Measurements from ENCODE around the gene USP33. TPM values are rescaled to one million over a fixed set of nuclear protein-coding genes. Genes with fewer than 3 reads are reported as not detected.

Gene USP33
- total and polyA plus RNA-seq, 9 of the 15 experiments (the other 6 are each of a cell fraction or from before 2014, with no cell fraction given) = 22.4 to 83.5 (median 44.7) TPM

- no TSS peak for BruUV-seq (replicated peaks)
- Histone ChIP-seq H3K9ac (ENCODE audit: insufficient read depth in 1 of 2, low read depth in 2 of 2, low read length in 2 of 2) (no peak overlapping the region), H3K27me3 (ENCODE audit: control insufficient read depth in 2 of 2, insufficient read depth in 2 of 2, low read length in 2 of 2) (no peaks in the 10 kb centered on the region), H3K9me1 (ENCODE audit: control insufficient read depth, insufficient read depth, low read length) (no peaks in the 10 kb centered on the region), H3K36me3 (ENCODE audit: control insufficient read depth, insufficient read depth, low read length) (no peaks in the 10 kb centered on the region; the same call in 2 of the 3 replicates), H3K27ac (ENCODE audit: extremely low read depth, low read depth, low read length) (no peak overlapping the region), H4K20me1 (replicated peaks; ENCODE audit: control insufficient read depth, insufficient read depth, low read length) (no peaks in the 10 kb centered on the region), H3K4me3 (no peak overlapping the region), H3K79me2 (ENCODE audit: control insufficient read depth, insufficient read depth, low read length) (peaks cover 90% of the 10 kb centered on the region), H3K9me3 (replicated peaks; ENCODE audit: control insufficient read depth, insufficient read depth, low read depth, low read length) (no peaks in the 10 kb centered on the region), H3K4me1 (replicated peaks in 1 of 2; ENCODE audit: control insufficient read depth in 2 of 2, insufficient read depth in 2 of 2, low read length in 2 of 2) (no peaks in the 10 kb centered on the region), H3K4me2 (ENCODE audit: insufficient read depth, low read length) (no peak overlapping the region), H2AFZ (ENCODE audit: low read depth, low read length) (no peak overlapping the region)
- WGBS (ENCODE audit: insufficient coverage, low coverage, missing lambda C conversion rate) = 93% methylated on average over 6 of the region's 6 CpGs
- ATAC-seq = no peak
- intact Hi-C loops (cut with micrococcal nuclease) = no loop called here
- ChIA-PET POLR2A (no interaction called here), CTCF (ENCODE audit: low intra/inter-chr PET ratio) (no interaction called here)
- in situ Hi-C loops (cut with MboI) = no loop called here
- no peak for DNase-seq (ENCODE audit: extremely low read depth in 1 of 4, low spot score in 3 of 4)
- FAIRE-seq = no peak
- no peak for TF ChIP-seq RHOXF2B (CRISPR knock-in tag; conservative IDR thresholded peaks at IDR 0.05)
- TF ChIP-seq ATF1 (CRISPR knock-in tag; IDR thresholded peaks at IDR 0.05) = no peak
- no peak for TF ChIP-seq ATF1 (tag; IDR thresholded peaks at IDR 0.05)
- TF ChIP-seq XRCC5 (IDR thresholded peaks at IDR 0.05; ENCODE audit: low read depth, low read length) = no peak
- TF ChIP-seq ZNF695 (CRISPR knock-in tag; IDR thresholded peaks at IDR 0.05) = no peak
- no peak for TF ChIP-seq MTF1 (CRISPR knock-in tag; IDR thresholded peaks at IDR 0.05; ENCODE audit: borderline replicate concordance)
- no peak for TF ChIP-seq ZBTB5 (IDR thresholded peaks at IDR 0.05)
- TF ChIP-seq RBM14 (IDR thresholded peaks at IDR 0.05; ENCODE audit: borderline replicate concordance, insufficient read depth, low read depth, low read length) = no peak
- TF ChIP-seq ZNF785 (CRISPR knock-in tag; IDR thresholded peaks at IDR 0.05) = no peak
- no peak for TF ChIP-seq CEBPZ (IDR thresholded peaks at IDR 0.05; ENCODE audit: borderline replicate concordance, low read depth, low read length)
- no peak for TF ChIP-seq ETV6 (IDR thresholded peaks at IDR 0.05; ENCODE audit: borderline replicate concordance in 1 of 2, low read depth in 2 of 2, low read length in 1 of 2)
- TF ChIP-seq ETV6 (CRISPR knock-in tag; IDR thresholded peaks at IDR 0.05; ENCODE audit: borderline replicate concordance) = no peak
- no peak for TF ChIP-seq ZNF655 (CRISPR knock-in tag; IDR thresholded peaks at IDR 0.05)
- TF ChIP-seq THAP7 (CRISPR knock-in tag; IDR thresholded peaks at IDR 0.05) = no peak
- TF ChIP-seq CBX5 (IDR thresholded peaks at IDR 0.05; ENCODE audit: borderline replicate concordance, low read depth) = no peak
- TF ChIP-seq CREB1 (IDR thresholded peaks at IDR 0.05) = no peak
- no peak for TF ChIP-seq CREB1 (CRISPR knock-in tag; IDR thresholded peaks at IDR 0.05)
These were observed 101.4 kb downstream of the USP33 start for GRCh38 chr1:77658271-77658670.
